HG03521 (cell line): ENCODE data around the gene DNAJC1.
A peak's percentile ranks its signal among the peaks of the same experiment; 100 is the strongest.
"Not testable (repeated sequence)": the region's sequence is repeated elsewhere in the genome, so short reads cannot be mapped to it uniquely, and the experiment has no call there.

Experiments used
- ATAC-seq: cut with Tn5 transposase; IDR thresholded peaks from one replicate; pipeline ENCODE4 v1.9.1; 2021; ENCODE audit warnings: mild to moderate bottlenecking, moderate library complexity; ENCODE audit not compliant: unreplicated experiment

DNAJC1 gene

GRCh38 chr10:22003177-22003963 lies at the start of gene DNAJC1:
TSS of gene DNAJC1 (minus strand) at chr10:22003730. CDS start at chr10:22003434, 296 bp downstream.
- ATAC-seq: peak; percentile 95

DNA sequence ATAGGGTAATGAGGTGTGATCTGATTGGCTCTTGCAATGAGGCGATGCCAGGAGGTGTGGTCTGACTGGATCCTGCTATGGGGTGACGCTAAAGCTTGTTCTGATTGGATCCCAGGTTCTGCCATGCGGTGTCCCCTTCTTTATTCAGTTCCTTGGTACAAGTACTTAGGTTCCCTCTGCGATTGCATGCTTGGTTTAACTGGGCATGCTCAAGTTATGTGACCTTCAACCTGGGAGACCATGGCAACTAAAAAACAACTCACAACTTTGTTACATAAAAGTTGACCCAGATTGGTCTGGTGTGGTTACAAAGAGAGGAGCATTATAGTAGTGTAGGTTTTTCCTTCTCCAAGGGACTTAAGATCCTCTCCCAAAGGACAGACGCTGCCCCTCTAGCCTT lies 49.5 kb upstream of the DNAJC1 start:
- ATAC-seq: no peak

DNA sequence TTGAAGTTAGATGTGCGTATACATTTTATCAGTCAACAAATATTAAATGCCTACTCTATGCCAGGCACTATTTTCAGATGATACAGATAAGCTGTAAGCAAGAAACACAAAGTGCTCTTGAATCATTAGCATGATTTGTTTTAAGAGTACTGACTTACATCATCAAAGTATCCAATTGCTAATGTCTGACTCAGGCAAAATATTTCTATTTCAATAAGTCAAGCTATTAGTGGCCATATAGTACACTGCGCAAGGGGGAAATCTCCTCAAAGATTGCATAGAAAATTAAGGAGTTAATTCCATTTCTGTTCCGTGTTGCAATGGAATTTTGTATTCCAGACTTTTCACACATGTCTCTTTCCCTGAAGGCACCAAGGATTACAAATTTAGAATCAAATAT lies 46.1 kb upstream of the DNAJC1 start:
- ATAC-seq: no peak

- ATAC-seq: no peak
Observed at GRCh38 chr10:22047812-22048211, 44.3 kb upstream of the DNAJC1 start.

- no peak for ATAC-seq
Observed at GRCh38 chr10:22043327-22043633, 39.8 kb upstream of the DNAJC1 start.

GRCh38 chr10:22042557-22043326 lies 39.2 kb upstream of the DNAJC1 start:
- no peak for ATAC-seq

DNA sequence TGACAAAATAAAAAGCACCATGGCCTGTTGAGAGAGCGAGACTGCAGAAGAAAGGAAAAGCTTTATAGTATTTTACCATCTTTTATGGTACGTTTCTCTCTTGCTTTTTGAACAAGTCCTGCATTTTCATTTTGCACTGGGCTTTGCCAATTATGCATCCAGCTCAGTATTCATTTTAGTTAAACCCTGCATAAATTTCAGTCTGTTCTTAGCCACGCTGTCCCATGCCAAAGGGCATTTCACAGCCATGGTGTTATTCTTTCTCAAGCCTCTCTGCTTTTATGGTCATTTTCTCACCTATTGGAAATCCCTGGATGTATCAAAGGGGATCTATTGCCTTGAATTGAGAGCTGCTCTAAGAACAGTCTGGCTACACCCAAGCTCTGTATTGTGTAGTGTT lies 30.8 kb upstream of the DNAJC1 start:
- no peak for ATAC-seq

DNA sequence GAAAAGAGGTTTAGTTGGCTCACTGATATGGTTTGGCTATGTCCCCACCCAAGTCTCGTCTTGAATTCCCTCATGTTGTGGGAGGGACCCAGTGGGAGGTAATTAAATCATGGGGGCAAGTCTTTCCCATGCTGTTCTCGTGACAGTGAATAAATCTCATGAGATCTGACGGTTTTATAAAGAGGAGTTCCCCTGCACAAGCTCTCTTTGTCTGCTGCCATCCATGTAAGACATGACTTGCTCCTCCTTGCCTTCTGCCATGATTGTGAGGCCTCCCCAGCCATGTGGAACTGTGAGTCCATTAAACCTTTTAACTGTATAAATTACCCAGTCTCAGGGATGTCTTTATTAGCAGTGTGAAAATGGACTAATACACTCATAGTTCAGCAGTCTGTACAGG lies 28.7 kb upstream of the DNAJC1 start:
- ATAC-seq: not testable (repeated sequence)

DNA sequence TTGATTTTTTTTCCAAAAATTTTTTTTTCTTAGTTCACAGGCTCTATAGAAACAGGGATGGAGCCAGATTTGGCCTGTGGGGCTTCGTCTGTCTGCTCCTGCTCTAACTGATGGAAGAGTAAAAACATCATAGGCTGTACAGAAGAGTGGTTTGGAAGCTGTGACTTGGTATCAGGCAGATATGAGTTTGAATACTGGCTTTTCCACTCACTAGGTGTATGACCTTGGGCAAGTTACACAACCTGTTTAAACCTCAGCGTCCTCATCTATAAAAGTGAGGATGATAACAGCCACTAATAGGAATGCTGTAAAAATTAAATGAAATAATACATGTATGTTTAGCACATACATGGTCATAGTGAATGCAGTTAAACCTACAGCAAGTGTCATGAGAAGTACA lies 26.9 kb upstream of the DNAJC1 start:
- ATAC-seq: no peak

DNA sequence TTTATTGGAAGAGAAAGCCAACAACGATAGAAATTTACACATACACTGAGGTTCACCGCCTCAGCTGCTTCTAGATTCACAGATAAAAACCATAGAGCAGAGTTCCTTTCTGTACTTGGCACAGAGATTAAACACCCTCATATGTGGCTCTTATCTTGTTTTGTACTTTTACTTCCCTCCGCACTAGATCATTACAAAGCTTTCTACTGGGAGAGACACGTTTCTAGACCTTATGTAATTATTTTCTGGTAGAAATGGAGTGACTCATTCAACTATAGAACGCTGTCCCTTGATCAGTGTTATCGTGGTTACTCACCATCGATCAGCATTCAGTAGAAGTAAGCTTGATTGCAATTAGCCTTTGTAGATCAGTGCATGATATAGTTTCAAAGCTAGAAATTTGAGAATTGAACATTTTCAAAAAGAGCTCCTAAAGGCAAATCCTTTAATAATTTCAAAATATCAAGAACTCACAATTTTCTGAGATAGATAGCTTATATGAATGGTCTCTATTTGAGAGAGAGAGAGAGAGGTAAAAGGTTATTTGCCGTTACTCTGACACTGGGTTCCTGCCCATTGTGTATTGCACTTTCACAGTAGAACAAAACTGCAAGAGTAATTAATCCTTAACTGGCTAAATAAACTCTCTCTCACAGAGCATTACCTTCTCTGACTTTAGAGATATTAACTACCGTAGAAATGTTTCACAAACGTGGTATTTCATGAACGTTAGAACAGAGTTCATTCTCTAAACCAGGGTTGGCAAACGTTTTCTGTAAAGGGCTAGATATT lies 26.1 kb upstream of the DNAJC1 start:
- ATAC-seq: no peak

DNA sequence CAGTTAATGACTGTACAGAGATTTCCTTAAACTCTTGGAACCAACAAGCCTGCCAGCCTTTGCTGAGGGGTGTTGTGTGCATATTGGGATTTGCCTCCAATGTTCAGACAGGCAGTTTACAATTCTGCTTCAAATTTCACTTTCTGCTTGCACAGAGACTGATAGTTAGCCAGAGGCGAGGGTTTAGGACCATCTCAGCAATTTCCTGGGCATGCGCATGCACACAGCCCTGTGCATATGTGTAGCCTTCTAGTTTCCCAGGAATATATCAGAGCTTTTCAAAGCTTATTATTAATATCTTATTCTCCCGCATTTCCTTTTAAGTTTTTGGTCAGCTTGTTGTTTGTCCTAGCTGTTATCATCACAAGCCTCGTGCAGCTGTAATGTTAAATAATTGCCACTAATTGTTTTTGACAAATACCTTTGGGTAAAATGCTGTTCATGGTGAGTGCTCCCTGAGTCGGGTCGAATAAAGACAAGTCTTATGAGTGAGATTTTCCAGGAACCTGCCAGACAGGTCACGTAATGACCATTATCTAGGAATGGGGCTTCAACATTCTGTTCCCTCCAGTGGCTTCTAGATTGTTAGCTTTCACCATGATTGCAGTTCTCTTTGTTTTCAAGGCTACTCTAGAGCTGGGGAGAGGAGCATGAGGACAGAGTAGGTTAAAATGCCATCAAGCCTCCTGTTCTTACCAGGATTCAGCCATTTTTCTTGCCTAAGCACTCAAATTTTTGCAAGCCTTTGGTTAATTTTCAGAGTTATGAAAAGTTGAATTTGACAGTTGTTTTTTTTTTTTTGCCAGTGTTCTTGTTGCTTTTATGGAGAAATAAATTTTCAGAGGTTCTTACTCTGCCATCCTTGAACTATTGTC lies 24.1 kb upstream of the DNAJC1 start:
- no peak for ATAC-seq

DNA sequence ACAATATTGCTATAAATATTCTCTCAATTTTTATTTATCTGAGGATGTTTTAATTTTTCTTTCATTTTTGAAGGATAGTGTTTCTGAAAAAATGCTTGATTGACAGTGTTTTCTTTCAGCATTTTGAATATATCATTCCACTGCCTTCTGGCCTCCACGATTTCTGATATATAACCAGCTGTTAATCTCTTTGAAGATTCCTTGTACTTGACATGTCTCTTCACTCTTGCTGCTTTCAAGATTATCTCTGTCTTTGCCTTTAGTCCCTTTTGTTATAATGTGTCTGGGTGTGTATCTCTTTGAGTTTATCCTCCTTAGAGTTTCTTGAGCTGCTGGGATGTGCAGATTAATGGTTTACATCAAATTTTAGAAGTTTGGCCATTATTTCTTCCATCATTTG lies 22.8 kb upstream of the DNAJC1 start:
- no peak for ATAC-seq

DNA sequence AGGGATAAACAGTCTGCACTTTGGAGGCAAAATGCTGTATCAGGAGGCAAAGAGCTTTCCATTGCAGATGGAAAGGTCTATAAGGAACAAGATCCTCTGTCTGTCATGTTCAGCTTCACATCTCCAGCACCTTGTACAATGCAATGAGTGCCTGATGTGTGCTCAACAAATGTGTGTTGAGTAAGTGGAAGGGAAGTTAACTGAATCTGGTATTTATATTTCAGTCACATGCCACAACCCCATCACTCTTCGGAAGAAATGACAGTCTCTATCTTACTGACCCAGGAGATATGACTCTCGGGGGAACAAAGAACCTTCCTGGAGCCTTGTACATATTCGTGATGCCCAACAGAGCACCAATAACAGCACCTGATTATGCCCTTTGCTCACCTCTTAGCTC lies 20.0 kb upstream of the DNAJC1 start:
- no peak for ATAC-seq

DNA sequence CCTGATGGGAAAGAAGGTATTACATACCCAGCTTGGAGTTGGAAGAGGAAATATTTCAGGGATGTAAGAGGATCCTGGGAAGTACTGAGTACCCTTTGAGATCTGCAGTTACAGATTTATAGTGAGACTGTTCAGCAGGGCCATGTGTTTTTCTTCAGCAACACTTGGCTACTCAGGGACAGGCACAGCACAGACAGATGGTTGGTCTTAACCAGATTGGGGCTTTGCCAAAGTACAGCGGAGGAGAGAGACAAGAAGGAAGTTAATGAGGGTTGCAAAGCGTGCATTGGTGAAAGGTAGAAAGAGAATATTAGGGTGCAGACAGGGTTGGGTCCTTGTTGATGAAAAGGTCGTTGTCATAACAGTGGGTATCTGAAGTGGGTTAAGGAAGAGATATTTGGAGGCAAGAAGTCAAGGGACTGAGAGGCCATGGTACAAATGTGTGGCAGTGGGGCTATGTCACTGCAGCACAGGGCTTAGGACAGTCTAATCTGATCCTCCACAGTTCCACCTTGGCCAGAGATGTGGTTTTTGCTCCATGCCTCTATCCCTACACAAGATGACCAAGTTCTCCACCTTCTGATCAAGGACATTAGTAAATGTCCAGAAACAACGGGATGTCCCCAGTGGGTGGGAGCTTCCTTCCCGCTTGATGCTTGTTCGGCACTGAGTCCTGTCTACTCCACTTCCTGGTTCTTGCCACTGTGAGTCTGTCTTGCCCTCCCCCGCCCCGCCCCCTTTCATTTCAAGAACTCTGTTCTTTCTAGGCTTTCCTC lies 18.9 kb upstream of the DNAJC1 start:
- no peak for ATAC-seq

- not testable (repeated sequence) for ATAC-seq
Observed at GRCh38 chr10:22021144-22021543, 17.6 kb upstream of the DNAJC1 start.

- ATAC-seq: no peak
Observed at GRCh38 chr10:22017283-22018020, 13.9 kb upstream of the DNAJC1 start.

- no peak for ATAC-seq
Observed at GRCh38 chr10:22016046-22016705, 12.6 kb upstream of the DNAJC1 start.

DNA sequence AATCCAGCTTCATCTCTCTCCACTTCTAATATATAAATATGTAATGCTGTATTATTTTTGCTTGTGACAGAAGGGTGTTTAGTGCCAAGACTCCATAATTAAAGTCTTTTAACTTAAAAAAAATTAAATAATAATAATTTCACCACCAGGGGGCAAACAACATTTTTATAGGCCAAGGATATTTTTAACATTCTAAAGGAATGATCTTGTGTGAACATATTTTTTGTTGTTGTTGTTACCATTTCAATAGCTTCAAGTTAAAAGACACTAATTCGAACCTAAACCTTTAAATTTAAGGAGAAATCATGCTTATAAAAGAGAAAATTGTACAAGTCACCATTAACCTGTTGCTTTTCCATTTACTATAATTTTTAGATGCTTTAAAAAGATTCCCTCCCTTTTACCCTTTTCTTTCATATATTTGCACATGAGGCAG lies 7.5 kb upstream of the DNAJC1 start:
- no peak for ATAC-seq

DNA sequence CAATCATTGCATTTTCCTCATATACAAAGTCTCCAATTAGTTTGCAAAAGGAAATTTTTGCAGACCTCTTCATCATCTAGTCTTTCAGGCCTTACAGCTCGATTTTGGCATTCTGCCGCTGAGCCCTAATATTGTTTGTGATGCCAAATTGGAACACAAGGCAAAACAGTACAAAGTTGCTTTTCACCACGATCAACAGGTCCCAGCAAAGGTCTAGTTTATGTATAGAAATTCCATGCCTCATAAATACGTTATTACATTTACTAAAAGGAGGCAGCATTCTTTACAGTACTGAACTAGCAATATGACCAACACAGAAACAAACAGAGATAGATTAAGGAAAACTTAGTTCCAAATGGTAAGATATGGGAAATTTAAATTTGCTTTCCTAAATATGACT lies 7.0 kb upstream of the DNAJC1 start:
- ATAC-seq: no peak
